HepG2 (cell line): ENCODE results near the gene LRRC51. TPM values are rescaled to one million over a fixed set of nuclear protein-coding genes. Genes with fewer than 3 reads are reported as not detected.

Source experiments
- ATAC-seq: fragments of 200-7000 bp; cut with Tn5 transposase; 3 replicates; pipeline ENCODE4 v1.9.1; 2020; ENCODE audit warnings: mild to moderate bottlenecking, moderate library complexity
- BruUV-seq: library from RNA; stranded (reverse); fragments of 400-500 nt; replicated peaks from 2 replicates; lab custom pipeline; 2021; lab: Mats Ljungman, UMichigan
- CTCF ChIA-PET: fragments of 300-600 bp; formaldehyde crosslinking; extraction: SDS; loops from one replicate; lab custom pipeline; 2021; ENCODE audit warnings: low total read pairs, inconsistent platforms, low intra/inter-chr PET ratio; lab: Yijun Ruan, JAX
- POLR2A ChIA-PET: fragments of 350-600 bp; sonication (Branson Sonifier 250); formaldehyde crosslinking; loops from one replicate; lab custom pipeline; 2020; ENCODE audit warnings: antibody characterized with exemption, inconsistent platforms; lab: Yijun Ruan, JAX
- DNase-seq: peaks from one replicate; pipeline ENCODE4 v3.0.0-alpha.2; 2015; ENCODE audit warnings: low spot score
- FAIRE-seq: peaks from 3 replicates; lab custom pipeline; 2011; peaks lifted over from hg19 to GRCh38; lab: Jason Lieb, UNC
- H2AFZ ChIP-seq: one replicate; pipeline ENCODE4 v1.6.1; 2011; ENCODE audit warnings: low read length, inconsistent platforms
- H3K27ac ChIP-seq: fragments of 300-600 bp; 3 replicates; pipeline ENCODE4 v1.8.0; 2011; ENCODE audit warnings: mixed run types, mild to moderate bottlenecking, mixed read lengths, low read length, inconsistent platforms; ENCODE audit not compliant: insufficient read depth; ENCODE audit errors: extremely low read length
- H3K27me3 ChIP-seq, 2 experiments: fragments of 200-600 bp in 1 of 2; 2 replicates in 1 of 2; 3 replicates in 1 of 2; pipeline versions ENCODE4 v1.6.0 to v1.8.0; 2011; ENCODE audit warnings: low read length in 2 of 2, mild to moderate bottlenecking in 2 of 2, moderate library complexity in 2 of 2, inconsistent platforms in 1 of 2; ENCODE audit not compliant: insufficient read depth in 2 of 2, control insufficient read depth in 1 of 2
- H3K36me3 ChIP-seq, 2 experiments: fragments of 200-600 bp in 1 of 2; replicated peaks in 1 of 2; 2 replicates in 1 of 2; 3 replicates in 1 of 2; pipeline versions ENCODE4 v1.5.1 to v1.8.0; 2011; ENCODE audit warnings: low read length in 2 of 2, inconsistent platforms in 1 of 2; ENCODE audit not compliant: insufficient read depth in 2 of 2, control insufficient read depth in 1 of 2
- H3K4me1 ChIP-seq: 2 replicates; pipeline ENCODE4 v1.5.1; 2012; ENCODE audit warnings: low read length, inconsistent platforms; ENCODE audit not compliant: insufficient read depth
- H3K4me2 ChIP-seq: 2 replicates; pipeline ENCODE4 v1.6.0; 2011; ENCODE audit warnings: low read depth, low read length, inconsistent platforms
- H3K4me3 ChIP-seq, 3 experiments: fragments of 200-600 bp in 1 of 3; sonication (generic), shearing (Covaris generic) in 1 of 3; replicated peaks in 1 of 3; 2 replicates each; pipeline ENCODE4 v1.5.1; 2011 to 2016; ENCODE audit warnings: low read length in 3 of 3, inconsistent platforms in 2 of 3, low read depth in 2 of 3, mild to moderate bottlenecking in 2 of 3, control low read depth in 1 of 3, mixed read lengths in 1 of 3; ENCODE audit not compliant: insufficient read depth in 1 of 3
- H3K79me2 ChIP-seq: one replicate; pipeline ENCODE4 v1.6.1; 2011; ENCODE audit warnings: low read length, inconsistent platforms; ENCODE audit not compliant: insufficient read depth
- H3K9ac ChIP-seq: 2 replicates; pipeline ENCODE4 v1.6.0; 2011; ENCODE audit warnings: mild to moderate bottlenecking, low read depth, low read length, inconsistent platforms; ENCODE audit not compliant: insufficient read depth
- H3K9me3 ChIP-seq: 2 replicates; pipeline ENCODE4 v1.5.1; 2012; ENCODE audit warnings: mild to moderate bottlenecking, low read length
- H4K20me1 ChIP-seq: 2 replicates; pipeline ENCODE4 v1.6.0; 2011; ENCODE audit warnings: inconsistent platforms, mild to moderate bottlenecking, low read length, moderate library complexity; ENCODE audit not compliant: insufficient read depth
- ATAD3A ChIP-seq: sonication (generic); formaldehyde crosslinking; IDR thresholded peaks from 2 replicates; pipeline ENCODE4 v1.4.0; 2020; ENCODE audit warnings: missing genetic modification reagents
- ATF7-NPFF ChIP-seq: sonication (generic); formaldehyde crosslinking; IDR thresholded peaks from 2 replicates; pipeline ENCODE4 v1.8.1; 2023; ENCODE audit warnings: mild to moderate bottlenecking, low read depth, missing genetic modification reagents, moderate library complexity
- BHLHE40 ChIP-seq: IDR thresholded peaks from 2 replicates; pipeline ENCODE4 v1.6.1; 2011; ENCODE audit warnings: low read length, improper control_type of control experiment
- DZIP1 ChIP-seq: sonication (generic); formaldehyde crosslinking; IDR thresholded peaks from 2 replicates; pipeline ENCODE4 v1.5.0; 2020; ENCODE audit warnings: mild to moderate bottlenecking, missing genetic modification reagents
- HCFC1 ChIP-seq: fragments of 150-350 bp; IDR thresholded peaks from 2 replicates; pipeline ENCODE4 v1.6.1; 2014; ENCODE audit warnings: low read depth, low read length
- HDAC1 ChIP-seq: sonication (generic); formaldehyde crosslinking; IDR thresholded peaks from 2 replicates; pipeline ENCODE4 v1.5.1; 2020; ENCODE audit warnings: mild to moderate bottlenecking, missing genetic modification reagents
- IRF2 ChIP-seq: IDR thresholded peaks from 2 replicates; pipeline ENCODE4 v1.6.1; 2018; ENCODE audit warnings: missing genetic modification reagents, missing compliant biosample characterization
- MXI1 ChIP-seq: IDR thresholded peaks from 3 replicates; pipeline ENCODE4 v1.6.1; 2012; ENCODE audit warnings: low read depth, low read length, inconsistent platforms, borderline replicate concordance
- REXO4 ChIP-seq: sonication (generic); formaldehyde crosslinking; IDR thresholded peaks from 2 replicates; pipeline ENCODE4 v1.8.0; 2022; ENCODE audit warnings: missing genetic modification reagents, mild to moderate bottlenecking, borderline replicate concordance
- SMAD1 ChIP-seq: sonication (generic); formaldehyde crosslinking; IDR thresholded peaks from 2 replicates; pipeline ENCODE4 v1.4.0; 2020; ENCODE audit warnings: missing genetic modification reagents, low read depth, mild to moderate bottlenecking, borderline replicate concordance
- SUZ12 ChIP-seq: fragments of 150-350 bp; IDR thresholded peaks from 2 replicates; pipeline ENCODE4 v1.6.1; 2014; ENCODE audit warnings: low read depth, low read length
- ZKSCAN1 ChIP-seq: fragments of 150-350 bp; IDR thresholded peaks from 2 replicates; pipeline ENCODE4 v1.6.1; 2014; ENCODE audit warnings: low read length
- ZNF225 ChIP-seq: sonication (generic); formaldehyde crosslinking; IDR thresholded peaks from 2 replicates; pipeline ENCODE4 v1.4.0; 2020; ENCODE audit warnings: mild to moderate bottlenecking, missing genetic modification reagents
- ZNF256 ChIP-seq: sonication (generic); formaldehyde crosslinking; conservative IDR thresholded peaks from 2 replicates; pipeline ENCODE4 v1.4.0; 2020; ENCODE audit warnings: missing genetic modification reagents
- ZNF30 ChIP-seq: sonication (generic); formaldehyde crosslinking; IDR thresholded peaks from 2 replicates; pipeline ENCODE4 v1.5.0; 2020; ENCODE audit warnings: mild to moderate bottlenecking, missing genetic modification reagents
- ZNF44 ChIP-seq: sonication (generic); formaldehyde crosslinking; IDR thresholded peaks from 2 replicates; pipeline ENCODE4 v1.5.1; 2020; ENCODE audit warnings: mild to moderate bottlenecking, missing genetic modification reagents
- ZNF782 ChIP-seq: sonication (generic); formaldehyde crosslinking; IDR thresholded peaks from 2 replicates; pipeline ENCODE4 v1.4.0; 2020; ENCODE audit warnings: missing genetic modification reagents, mild to moderate bottlenecking, borderline replicate concordance
- WGBS: methylation state at CpG from one replicate; pipeline ENCODE4 v1.1.6; 2017; ENCODE audit warnings: low lambda C conversion rate; 5-methylcytosine and 5-hydroxymethylcytosine counted together
- in situ Hi-C: cut with HindIII; loops from 2 replicates; pipeline ENCODE4 v1.10.0; 2017; ENCODE audit warnings: low pct_unique_long_range_greater_than_20kb; ENCODE audit not compliant: extremely low pct_ligation_motif_present
- intact Hi-C: fragments of 100-400 bp; cut with micrococcal nuclease; formaldehyde crosslinking; loops from one replicate; pipeline ENCODE4 v1.10.0; 2022; ENCODE audit not compliant: unreplicated experiment
- polyA plus RNA-seq, 8 experiments: library from polyadenylated mRNA; depleted of rRNA in 3 of 8; stranded (reverse) in 7 of 8; unstranded in 1 of 8; fragments of >200 nt; fragmentation: Illumina TruSeq in 4 of 8; extraction: Trizol in 4 of 8; gene quantifications; 2 replicates each; pipeline versions ENCODE4 v1.2.1 to v1.2.3, GENCODE V29; 2011 to 2016; ENCODE audit warnings: low read depth in 4 of 8, missing spikeins in 1 of 8, mixed read lengths in 1 of 8; ENCODE audit not compliant: insufficient read depth in 1 of 8
- total RNA-seq, 5 experiments: library from RNA; depleted of rRNA; stranded (reverse); fragments of >200 nt; fragmentation: Illumina TruSeq; extraction: Trizol; gene quantifications; 2 replicates each; pipeline ENCODE4 v1.2.3, GENCODE V29; 2016; ENCODE audit warnings: low read depth in 1 of 5

Gene LRRC51
- total and polyA plus RNA-seq, 2 of the 13 experiments (the other 11 are each of a cell fraction or from before 2014, with no cell fraction given): 5.3 to 6.0 TPM

DNA sequence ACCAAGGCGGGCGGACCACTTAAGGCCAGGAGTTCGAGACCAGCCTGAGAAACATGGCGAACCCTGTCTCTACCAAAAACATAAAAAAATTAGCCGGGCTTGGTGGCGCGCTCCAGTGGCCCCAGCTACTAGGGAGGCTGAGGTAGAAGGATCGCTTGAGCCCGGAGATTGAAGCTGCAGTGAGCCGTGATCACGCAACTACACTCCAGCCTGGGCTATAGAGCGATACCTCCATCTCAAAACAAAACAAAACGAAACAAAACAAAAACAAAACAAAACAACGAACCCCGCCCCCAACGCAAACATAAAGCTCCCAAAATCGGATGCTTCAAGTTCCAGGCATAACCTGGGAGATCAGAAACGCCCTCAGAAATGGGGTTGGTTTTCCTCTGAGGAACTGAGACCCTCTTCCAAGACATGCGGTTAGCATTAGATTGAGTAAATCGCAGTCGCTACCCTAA lies 564 bp downstream of the LRRC51 start:
- DNase-seq: no peak
- Histone ChIP-seq H3K9me3 (no peaks in the 10 kb centered on the region), H4K20me1 (no peaks in the 10 kb centered on the region), H2AFZ (no peak overlapping the region), H3K4me2 (peak overlapping the region; percentile 79), H3K27me3 (no peaks in the 10 kb centered on the region; a peak in 1 of 5 replicates), H3K9ac (peak overlapping the region; percentile 62), H3K79me2 (peaks cover 36% of the 10 kb centered on the region), H3K4me3 (peak overlapping the region; percentile 30 to 83 (median 57); a peak in 5 of 6 replicates), H3K27ac (peak overlapping the region; percentile 58), H3K4me1 (peaks cover 24% of the 10 kb centered on the region), H3K36me3 (no peaks in the 10 kb centered on the region; a peak in 1 of 5 replicates)
- no peak for ATAC-seq
- POLR2A ChIA-PET: interaction anchor here (2.7 kb wide), 1 partner anchor 41 kb away, joined by 9 read pairs; no protein-coding TSS in a partner anchor
- TF ChIP-seq ATF7-NPFF (CRISPR knock-in tag) (no peak), SMAD1 (CRISPR knock-in tag) (0 out of 2 replicates have a peak, but pooled peaks have one; percentile 2), ZNF256 (no peak), ZKSCAN1 (no peak)
- CTCF ChIA-PET: no interaction called here
- WGBS: 84% methylated on average over 21 of the region's 21 CpGs
- intact Hi-C loops: loop anchor here (2.0 kb wide), 1 partner anchor 22 kb away; the partner anchor contains the start of gene LAMTOR1
- TSS peak; percentile 81 for BruUV-seq
- no peak for FAIRE-seq
- in situ Hi-C loops: no loop called here

- Histone ChIP-seq H3K9ac (no peak overlapping the region), H3K27ac (no peak overlapping the region), H3K79me2 (peaks cover 29% of the 10 kb centered on the region), H3K4me2 (peak overlapping the region; percentile 79), H2AFZ (no peak overlapping the region), H3K27me3 (no peaks in the 10 kb centered on the region; a peak in 1 of 5 replicates), H3K4me3 (no peak overlapping the region), H3K9me3 (no peaks in the 10 kb centered on the region), H3K4me1 (peaks cover 24% of the 10 kb centered on the region), H4K20me1 (no peaks in the 10 kb centered on the region), H3K36me3 (no peaks in the 10 kb centered on the region)
- no peak for ATAC-seq
- ChIA-PET POLR2A (interaction anchor here (2.7 kb wide), 1 partner anchor 41 kb away, joined by 9 read pairs; no protein-coding TSS in a partner anchor), CTCF (no interaction called here)
- BruUV-seq: no TSS peak
- intact Hi-C loops (loop anchor here (2.0 kb wide), 1 partner anchor 21 kb away; the partner anchor contains the start of gene LAMTOR1), in situ Hi-C loops (no loop called here)
- no peak for FAIRE-seq
- DNase-seq: no peak
- 91% methylated on average over 3 of the region's 3 CpGs for WGBS
- TF ChIP-seq SUZ12: no peak
- TF ChIP-seq DZIP1: no peak
- no peak for TF ChIP-seq MXI1
- TF ChIP-seq IRF2 (CRISPR knock-in tag): no peak
- no peak for TF ChIP-seq HCFC1
- TF ChIP-seq ATAD3A (CRISPR knock-in tag): no peak
- no peak for TF ChIP-seq BHLHE40
- no peak for TF ChIP-seq ZNF225
- no peak for TF ChIP-seq ZNF782 (CRISPR knock-in tag)
- no peak for TF ChIP-seq ZNF44 (CRISPR knock-in tag)
- TF ChIP-seq ZNF30 (CRISPR knock-in tag): no peak
- no peak for TF ChIP-seq HDAC1
- TF ChIP-seq REXO4 (CRISPR knock-in tag): no peak
Measured at GRCh38 chr11:72081821-72082453, 1.3 kb downstream of the LRRC51 start.
